ENCODE measurements around the gene IGF2. TPM values are rescaled to one million over a fixed set of nuclear protein-coding genes. Genes with fewer than 3 reads are reported as not detected.

The IGF2 gene
- total and polyA plus RNA-seq, 2 donors (not counting 3 experiments of a cell fraction or from before 2014, with no cell fraction given): 5.7 to 21.0 TPM

- FAIRE-seq: no peak
- Histone ChIP-seq H3K9me1 (replicated peaks; ENCODE audit: control insufficient read depth, extremely low read depth, insufficient read depth, low read length) (no peaks in the 10 kb centered on the region), H3K9me3 (replicated peaks; ENCODE audit: control insufficient read depth, insufficient read depth, low read length) (no peaks in the 10 kb centered on the region), H3K4me2 (ENCODE audit: insufficient read depth, low read length) (no peak overlapping the region), H3K9ac (replicated peaks; ENCODE audit: extremely low read depth, insufficient read depth, low read length) (no peak overlapping the region), H4K20me1 (replicated peaks; ENCODE audit: control insufficient read depth, extremely low read depth, insufficient read depth, low read length) (no peaks in the 10 kb centered on the region), H3K27ac (ENCODE audit: insufficient read depth, low read depth, low read length) (no peak overlapping the region), H3K4me3 (replicated peaks in 1 of 3; ENCODE audit: insufficient read depth in 1 of 3, low read depth in 1 of 3, low read length in 3 of 3) (no peak overlapping the region), H3K27me3 (ENCODE audit: control insufficient read depth in 2 of 2, insufficient read depth in 2 of 2, low read length in 2 of 2) (peaks cover under 1 to 2% of the 10 kb centered on the region in 2 experiments), H3K79me2 (ENCODE audit: control insufficient read depth, insufficient read depth, low read length) (no peaks in the 10 kb centered on the region), H3K4me1 (ENCODE audit: control insufficient read depth, extremely low read depth, insufficient read depth, low read length) (no peaks in the 10 kb centered on the region), H2AFZ (ENCODE audit: low read depth, low read length) (no peak overlapping the region), H3K36me3 (ENCODE audit: control insufficient read depth in 2 of 2, extremely low read depth in 1 of 2, insufficient read depth in 2 of 2, low read length in 2 of 2) (no peaks in the 10 kb centered on the region)
- CTCF ChIA-PET: interaction anchor here (1.1 to 1.3 kb wide), 2 partner anchors 19 to 20 kb away, joined by 3 to 4 read pairs; no protein-coding TSS in a partner anchor
- dilution Hi-C loops (cut with MboI; ENCODE audit: extremely low pct_ligation_motif_present, low sequenced_read_pairs): no loop called here
- DNase-seq (ENCODE audit: low read depth, low spot score): no peak
- no TSS peak for BruUV-seq (replicated peaks)
- POLR2A ChIA-PET: no interaction called here
- intact Hi-C loops (cut with micrococcal nuclease): no loop called here
- TF ChIP-seq, protein P1, sequence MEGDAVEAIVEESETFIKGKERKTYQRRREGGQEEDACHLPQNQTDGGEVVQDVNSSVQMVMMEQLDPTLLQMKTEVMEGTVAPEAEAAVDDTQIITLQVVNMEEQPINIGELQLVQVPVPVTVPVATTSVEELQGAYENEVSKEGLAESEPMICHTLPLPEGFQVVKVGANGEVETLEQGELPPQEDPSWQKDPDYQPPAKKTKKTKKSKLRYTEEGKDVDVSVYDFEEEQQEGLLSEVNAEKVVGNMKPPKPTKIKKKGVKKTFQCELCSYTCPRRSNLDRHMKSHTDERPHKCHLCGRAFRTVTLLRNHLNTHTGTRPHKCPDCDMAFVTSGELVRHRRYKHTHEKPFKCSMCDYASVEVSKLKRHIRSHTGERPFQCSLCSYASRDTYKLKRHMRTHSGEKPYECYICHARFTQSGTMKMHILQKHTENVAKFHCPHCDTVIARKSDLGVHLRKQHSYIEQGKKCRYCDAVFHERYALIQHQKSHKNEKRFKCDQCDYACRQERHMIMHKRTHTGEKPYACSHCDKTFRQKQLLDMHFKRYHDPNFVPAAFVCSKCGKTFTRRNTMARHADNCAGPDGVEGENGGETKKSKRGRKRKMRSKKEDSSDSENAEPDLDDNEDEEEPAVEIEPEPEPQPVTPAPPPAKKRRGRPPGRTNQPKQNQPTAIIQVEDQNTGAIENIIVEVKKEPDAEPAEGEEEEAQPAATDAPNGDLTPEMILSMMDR (IDR thresholded peaks at IDR 0.05; ENCODE audit: extremely low read depth in 1 of 2, insufficient read depth in 1 of 2, low read depth in 1 of 2, low read length in 2 of 2): no peak
- TF ChIP-seq JUN (IDR thresholded peaks at IDR 0.05; ENCODE audit: borderline replicate concordance, insufficient read depth, insufficient read length, low read depth): no peak
- no peak for TF ChIP-seq MAX (IDR thresholded peaks at IDR 0.05; ENCODE audit: insufficient read depth, insufficient read length)
- TF ChIP-seq POLR2AphosphoS5 (IDR thresholded peaks at IDR 0.05; ENCODE audit: insufficient read depth, low read depth, low read length): no peak
- TF ChIP-seq EZH2 (IDR thresholded peaks at IDR 0.05; ENCODE audit: borderline replicate concordance, low read depth, low read length, severe bottlenecking): no peak
- no peak for TF ChIP-seq GATA2 (IDR thresholded peaks at IDR 0.05; ENCODE audit: insufficient read depth, insufficient read length, low read depth, low read length)
- TF ChIP-seq MYC (IDR thresholded peaks at IDR 0.05; ENCODE audit: low read depth, low read length): no peak
- no peak for TF ChIP-seq POLR2A (IDR thresholded peaks at IDR 0.05; ENCODE audit: low read depth, low read length)
- TF ChIP-seq FOS (IDR thresholded peaks at IDR 0.05; ENCODE audit: borderline replicate concordance, insufficient read depth, low read length): no peak
Observed at GRCh38 chr11:2132246-2132645, 6.9 kb downstream of the IGF2 start.
